Stimulated activated CD8-positive, alpha-beta memory T cell treated with anti-CD3 and anti-CD28 coated beads, Interleukin-7, amount 100 ng/mL, for 48 hours (primary cell): ENCODE measurements around the gene SKIDA1.

Experiments used
- DNase-seq, 2 donors: peaks; one replicate each; pipeline ENCODE4 v3.0.0-alpha.2; 2020; ENCODE audit warnings: low read depth in 1 of 2; ENCODE audit errors: extremely low read depth in 1 of 2

Gene SKIDA1

GRCh38 chr10:21529032-21529910, 3.8 kb upstream of the SKIDA1 start:
- DNase-seq, result no peak

- DNase-seq, result no peak
These were observed 3.0 kb upstream of the SKIDA1 start for GRCh38 chr10:21528236-21529031.

- no peak for DNase-seq
These were observed 2.2 kb upstream of the SKIDA1 start for GRCh38 chr10:21527598-21528235.

- DNase-seq, result no peak
These were observed 1.5 kb upstream of the SKIDA1 start for GRCh38 chr10:21526860-21527597.

- no peak for DNase-seq
These were observed 842 bp upstream of the SKIDA1 start for GRCh38 chr10:21526188-21526859.

GRCh38 chr10:21524526-21525366, 736 bp downstream of the SKIDA1 start:
- DNase-seq, result no peak

- no peak for DNase-seq
These were observed 1.4 kb downstream of the SKIDA1 start for GRCh38 chr10:21524131-21524525.

- DNase-seq, result no peak
These were observed 1.9 kb downstream of the SKIDA1 start for GRCh38 chr10:21523557-21524008.

GRCh38 chr10:21522631-21523406, 2.7 kb downstream of the SKIDA1 start:
- DNase-seq, result no peak

- DNase-seq, result no peak
These were observed 3.5 kb downstream of the SKIDA1 start for GRCh38 chr10:21521751-21522533.

- DNase-seq, result no peak
These were observed 4.5 kb downstream of the SKIDA1 start for GRCh38 chr10:21520949-21521348.

GRCh38 chr10:21520509-21520908, 5.0 kb downstream of the SKIDA1 start:
- DNase-seq, result no peak

GRCh38 chr10:21519941-21520436, 5.5 kb downstream of the SKIDA1 start:
- DNase-seq, result no peak

GRCh38 chr10:21519397-21519933, 6.0 kb downstream of the SKIDA1 start:
- DNase-seq, result no peak

- no peak for DNase-seq
These were observed 6.7 kb downstream of the SKIDA1 start for GRCh38 chr10:21518641-21519396.

- no peak for DNase-seq
These were observed 7.3 kb downstream of the SKIDA1 start for GRCh38 chr10:21518149-21518640.
